Measurements from ENCODE around the gene DCXR. TPM values are rescaled to one million over a fixed set of nuclear protein-coding genes. Genes with fewer than 3 reads are reported as not detected.

Gene DCXR
- 286 and 311 TPM in 2 replicates for total RNA-seq (2016; rRNA removed; fragmentation: Illumina TruSeq; extraction: Trizol)
- 275 and 353 TPM in 2 replicates for total RNA-seq (2016; cell fraction: cytosol; rRNA removed; fragmentation: Illumina TruSeq; extraction: Trizol; ENCODE audit: low read depth)
- total RNA-seq (2016; cell fraction: insoluble cytoplasmic fraction; rRNA removed; fragmentation: Illumina TruSeq; extraction: Trizol) = 302 and 321 TPM in 2 replicates
- 228 and 297 TPM in 2 replicates for total RNA-seq (2016; cell fraction: membrane; rRNA removed; fragmentation: Illumina TruSeq; extraction: Trizol)
- 132 and 152 TPM in 2 replicates for total RNA-seq (2016; cell fraction: nucleus; rRNA removed; fragmentation: Illumina TruSeq; extraction: Trizol)
- 287 and 290 TPM in 2 replicates for polyA plus RNA-seq (2011; rRNA removed)
- 253 and 424 TPM in 2 replicates for polyA plus RNA-seq (2011; cell fraction: cytosol; rRNA removed)
- 645 and 737 TPM in 2 replicates for polyA plus RNA-seq (2011; cell fraction: nucleus; rRNA removed)
- 190 and 266 TPM in 2 replicates for polyA plus RNA-seq (2012)
- polyA plus RNA-seq (2016; cell fraction: cytosol; fragmentation: Illumina TruSeq; extraction: Trizol; ENCODE audit: low read depth) = 398 and 426 TPM in 2 replicates
- 296 and 330 TPM in 2 replicates for polyA plus RNA-seq (2016; cell fraction: insoluble cytoplasmic fraction; fragmentation: Illumina TruSeq; extraction: Trizol; ENCODE audit: low read depth)
- polyA plus RNA-seq (2016; cell fraction: membrane; fragmentation: Illumina TruSeq; extraction: Trizol; ENCODE audit: low read depth) = 308 and 335 TPM in 2 replicates
- polyA plus RNA-seq (2016; cell fraction: nucleus; fragmentation: Illumina TruSeq; extraction: Trizol; ENCODE audit: insufficient read depth, low read depth) = 280 and 299 TPM in 2 replicates
- 73.9 and 172 TPM in 2 replicates for polyA minus RNA-seq (2011; rRNA and poly(A)+ RNA removed; ENCODE audit: low replicate concordance)
- polyA minus RNA-seq (2011; cell fraction: cytosol; rRNA and poly(A)+ RNA removed) = 52.1 and 74.6 TPM in 2 replicates
- polyA minus RNA-seq (2011; cell fraction: nucleus; rRNA and poly(A)+ RNA removed) = 61.5 and 67.5 TPM in 2 replicates
- Bru-seq, nascent RNA = percentile 87 among the genes with signal in this experiment
- BruChase-seq, experiment 1, labeled RNA remaining after a 6-hour chase = percentile 90 among the genes with signal in this experiment
- BruChase-seq, experiment 2, labeled RNA remaining after a 2-hour chase = percentile 90 among the genes with signal in this experiment
- long read RNA-seq, experiment 1, transcript DCXR-212 (5 exons, 715 nt) = minor isoform, 10 of 569 reads
- long read RNA-seq, experiment 1, transcript DCXR-218 (8 exons, 676 nt) = minor isoform, 19 of 569 reads
- long read RNA-seq, experiment 1, transcript DCXR-201 (8 exons, 887 nt) = major isoform, 411 of 569 reads
- long read RNA-seq, experiment 1, transcript DCXR-213 (7 exons, 915 nt) = minor isoform, 25 of 569 reads
- long read RNA-seq, experiment 1, partial matches to known transcripts = 29 of 569 reads
- long read RNA-seq, experiment 1, other reads (novel, unspliced or antisense) = 71 of 569 reads
- long read RNA-seq, experiment 2, transcript DCXR-212 (5 exons, 715 nt) = minor isoform, 18 of 454 reads
- long read RNA-seq, experiment 2, transcript DCXR-218 (8 exons, 676 nt) = minor isoform, 16 of 454 reads
- long read RNA-seq, experiment 2, transcript DCXR-213 (7 exons, 915 nt) = minor isoform, 46 of 454 reads
- long read RNA-seq, experiment 2, transcript DCXR-201 (8 exons, 887 nt) = major isoform, 242 of 454 reads
- long read RNA-seq, experiment 2, partial matches to known transcripts = 45 of 454 reads
- long read RNA-seq, experiment 2, other reads (novel, unspliced or antisense) = 82 of 454 reads

DNA sequence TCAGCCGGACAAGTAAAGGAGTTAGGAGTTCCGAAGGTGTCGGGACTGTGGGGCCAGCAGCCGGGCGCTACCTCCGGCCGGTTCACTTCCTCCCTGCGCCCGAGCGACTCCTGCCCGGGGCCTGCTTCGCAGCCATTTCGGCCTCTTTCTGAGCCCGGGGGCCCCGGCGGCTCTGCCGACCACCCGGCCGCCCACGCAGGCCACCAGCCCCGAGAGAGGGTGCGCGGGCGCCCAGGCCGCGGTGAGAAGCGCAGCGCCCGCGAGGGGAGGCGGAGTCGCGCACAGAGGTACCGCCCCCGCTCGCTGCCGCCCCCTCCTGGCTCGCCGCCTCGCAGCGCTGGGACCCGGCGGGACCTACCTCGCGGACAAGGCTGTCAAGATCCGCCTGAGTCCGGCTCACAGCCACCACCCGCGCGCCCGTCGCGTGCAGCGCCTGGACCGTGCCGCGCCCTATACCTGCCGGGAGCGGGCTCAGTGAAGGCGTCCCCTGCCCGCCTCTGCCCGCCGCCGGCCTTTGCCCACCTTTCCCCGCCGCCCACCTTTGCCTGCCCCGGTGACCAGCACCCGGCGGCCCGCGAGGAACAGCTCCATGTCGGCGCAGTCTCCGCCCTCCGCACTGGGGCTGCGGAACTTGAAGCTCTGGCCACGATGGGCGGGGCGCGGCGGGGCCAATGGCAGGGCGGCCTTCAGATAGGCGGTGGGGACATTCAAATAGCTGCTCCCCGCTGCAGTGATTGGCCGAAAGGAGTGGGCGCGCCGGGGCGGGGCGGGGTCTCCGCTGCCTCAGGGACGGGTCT is at the start of gene DCXR:
DCXR (minus strand) TSS at position 606 of the 797 bp plus-strand sequence; CDS start at position 591, 15 bp downstream.
- BruUV-seq (replicated peaks) = no TSS peak
- WGBS (ENCODE audit: low lambda C conversion rate) = under 1% methylated on average over 37 of the region's 92 CpGs
- DNase-seq (ENCODE audit: low spot score) (peak; percentile 97), ATAC-seq (peak; percentile 89), FAIRE-seq (peak; percentile 88)
- intact Hi-C loops (cut with micrococcal nuclease; ENCODE audit: unreplicated experiment) = loop anchor here (1.0 to 5.0 kb wide), 5 partner anchors 14 to 115 kb away; partner anchors contain the start of genes GPS1, LRRC45 and RFNG
- peaks cover 13% of the 10 kb centered on the region for H3K79me2 ChIP-seq (ENCODE audit: insufficient read depth, low read length)
- H3K36me3 ChIP-seq (replicated peaks in 1 of 2; ENCODE audit: control insufficient read depth in 1 of 2, insufficient read depth in 2 of 2, low read length in 2 of 2) = peaks cover 5 to 12% of the 10 kb centered on the region in 2 experiments
- in situ Hi-C loops (cut with HindIII; ENCODE audit: extremely low pct_ligation_motif_present, low pct_unique_long_range_greater_than_20kb) = loop anchor here (5.0 kb wide), 1 partner anchor 120 kb away; no protein-coding TSS in a partner anchor
- H2AFZ ChIP-seq (ENCODE audit: low read length) = peak within 1 kb of the TSS; percentile 24
- H3K4me1 ChIP-seq (ENCODE audit: insufficient read depth, low read length) = peaks cover 57% of the 10 kb centered on the region
- H3K27ac ChIP-seq (ENCODE audit: extremely low read length, insufficient read depth, low read length) = peak within 1 kb of the TSS; percentile 91
- no peaks in the 10 kb centered on the region for H3K9me3 ChIP-seq (ENCODE audit: low read length)
- ChIA-PET CTCF (ENCODE audit: low intra/inter-chr PET ratio, low total read pairs) (interaction anchor here (1.1 to 1.8 kb wide), 2 partner anchors 14 to 78 kb away, joined by 3 to 7 read pairs; no protein-coding TSS in a partner anchor), POLR2A (interaction anchor here (0.7 to 6.2 kb wide), 53 partner anchors 10 to 334 kb away, joined by 3 to 112 read pairs (median 5); partner anchors contain the start of genes ALYREF, ANAPC11, ARHGDIA and CENPX)
- H3K4me2 ChIP-seq (ENCODE audit: low read depth, low read length) = peak within 1 kb of the TSS; percentile 95
- no peaks in the 10 kb centered on the region for H3K27me3 ChIP-seq (ENCODE audit: control insufficient read depth in 1 of 2, insufficient read depth in 2 of 2, low read length in 2 of 2)
- peak within 1 kb of the TSS; percentile 87 to 98 (median 93) for H3K4me3 ChIP-seq (replicated peaks in 1 of 3; ENCODE audit: insufficient read depth in 1 of 3, low read depth in 2 of 3, low read length in 3 of 3)
- H4K20me1 ChIP-seq (ENCODE audit: insufficient read depth, low read length) = peaks cover 20% of the 10 kb centered on the region
- peak within 1 kb of the TSS; percentile 91 for H3K9ac ChIP-seq (ENCODE audit: insufficient read depth, low read depth, low read length)
- TF ChIP-seq, protein P1, sequence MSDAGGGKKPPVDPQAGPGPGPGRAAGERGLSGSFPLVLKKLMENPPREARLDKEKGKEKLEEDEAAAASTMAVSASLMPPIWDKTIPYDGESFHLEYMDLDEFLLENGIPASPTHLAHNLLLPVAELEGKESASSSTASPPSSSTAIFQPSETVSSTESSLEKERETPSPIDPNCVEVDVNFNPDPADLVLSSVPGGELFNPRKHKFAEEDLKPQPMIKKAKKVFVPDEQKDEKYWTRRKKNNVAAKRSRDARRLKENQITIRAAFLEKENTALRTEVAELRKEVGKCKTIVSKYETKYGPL (CRISPR knock-in tag; IDR thresholded peaks at IDR 0.05) = no peak
- TF ChIP-seq JDP2 (CRISPR knock-in tag; IDR thresholded peaks at IDR 0.05; ENCODE audit: borderline replicate concordance) (no peak; the same call in 1 of the 2 replicates), ATAD3A (CRISPR knock-in tag; IDR thresholded peaks at IDR 0.05) (peak; percentile 77; the same call in 1 of the 2 replicates), RBFOX2 (IDR thresholded peaks at IDR 0.05; ENCODE audit: low read depth, low read length) (peak; percentile 99), HMGA1 (CRISPR knock-in tag; conservative IDR thresholded peaks at IDR 0.05) (no peak)
- TF ChIP-seq, protein P2, sequence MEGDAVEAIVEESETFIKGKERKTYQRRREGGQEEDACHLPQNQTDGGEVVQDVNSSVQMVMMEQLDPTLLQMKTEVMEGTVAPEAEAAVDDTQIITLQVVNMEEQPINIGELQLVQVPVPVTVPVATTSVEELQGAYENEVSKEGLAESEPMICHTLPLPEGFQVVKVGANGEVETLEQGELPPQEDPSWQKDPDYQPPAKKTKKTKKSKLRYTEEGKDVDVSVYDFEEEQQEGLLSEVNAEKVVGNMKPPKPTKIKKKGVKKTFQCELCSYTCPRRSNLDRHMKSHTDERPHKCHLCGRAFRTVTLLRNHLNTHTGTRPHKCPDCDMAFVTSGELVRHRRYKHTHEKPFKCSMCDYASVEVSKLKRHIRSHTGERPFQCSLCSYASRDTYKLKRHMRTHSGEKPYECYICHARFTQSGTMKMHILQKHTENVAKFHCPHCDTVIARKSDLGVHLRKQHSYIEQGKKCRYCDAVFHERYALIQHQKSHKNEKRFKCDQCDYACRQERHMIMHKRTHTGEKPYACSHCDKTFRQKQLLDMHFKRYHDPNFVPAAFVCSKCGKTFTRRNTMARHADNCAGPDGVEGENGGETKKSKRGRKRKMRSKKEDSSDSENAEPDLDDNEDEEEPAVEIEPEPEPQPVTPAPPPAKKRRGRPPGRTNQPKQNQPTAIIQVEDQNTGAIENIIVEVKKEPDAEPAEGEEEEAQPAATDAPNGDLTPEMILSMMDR (CRISPR knock-in tag; IDR thresholded peaks at IDR 0.05) = peak; percentile 92
- TF ChIP-seq, protein P3, sequence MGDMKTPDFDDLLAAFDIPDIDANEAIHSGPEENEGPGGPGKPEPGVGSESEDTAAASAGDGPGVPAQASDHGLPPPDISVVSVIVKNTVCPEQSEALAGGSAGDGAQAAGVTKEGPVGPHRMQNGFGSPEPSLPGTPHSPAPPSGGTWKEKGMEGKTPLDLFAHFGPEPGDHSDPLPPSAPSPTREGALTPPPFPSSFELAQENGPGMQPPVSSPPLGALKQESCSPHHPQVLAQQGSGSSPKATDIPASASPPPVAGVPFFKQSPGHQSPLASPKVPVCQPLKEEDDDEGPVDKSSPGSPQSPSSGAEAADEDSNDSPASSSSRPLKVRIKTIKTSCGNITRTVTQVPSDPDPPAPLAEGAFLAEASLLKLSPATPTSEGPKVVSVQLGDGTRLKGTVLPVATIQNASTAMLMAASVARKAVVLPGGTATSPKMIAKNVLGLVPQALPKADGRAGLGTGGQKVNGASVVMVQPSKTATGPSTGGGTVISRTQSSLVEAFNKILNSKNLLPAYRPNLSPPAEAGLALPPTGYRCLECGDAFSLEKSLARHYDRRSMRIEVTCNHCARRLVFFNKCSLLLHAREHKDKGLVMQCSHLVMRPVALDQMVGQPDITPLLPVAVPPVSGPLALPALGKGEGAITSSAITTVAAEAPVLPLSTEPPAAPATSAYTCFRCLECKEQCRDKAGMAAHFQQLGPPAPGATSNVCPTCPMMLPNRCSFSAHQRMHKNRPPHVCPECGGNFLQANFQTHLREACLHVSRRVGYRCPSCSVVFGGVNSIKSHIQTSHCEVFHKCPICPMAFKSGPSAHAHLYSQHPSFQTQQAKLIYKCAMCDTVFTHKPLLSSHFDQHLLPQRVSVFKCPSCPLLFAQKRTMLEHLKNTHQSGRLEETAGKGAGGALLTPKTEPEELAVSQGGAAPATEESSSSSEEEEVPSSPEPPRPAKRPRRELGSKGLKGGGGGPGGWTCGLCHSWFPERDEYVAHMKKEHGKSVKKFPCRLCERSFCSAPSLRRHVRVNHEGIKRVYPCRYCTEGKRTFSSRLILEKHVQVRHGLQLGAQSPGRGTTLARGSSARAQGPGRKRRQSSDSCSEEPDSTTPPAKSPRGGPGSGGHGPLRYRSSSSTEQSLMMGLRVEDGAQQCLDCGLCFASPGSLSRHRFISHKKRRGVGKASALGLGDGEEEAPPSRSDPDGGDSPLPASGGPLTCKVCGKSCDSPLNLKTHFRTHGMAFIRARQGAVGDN (CRISPR knock-in tag; IDR thresholded peaks at IDR 0.05) = peak; percentile 97
